Astrocyte (in vitro differentiated cells and primary cell): ENCODE measurements around the gene CBX8.

ENCODE experiments used
- CTCF ChIP-seq: IDR thresholded peaks from 2 replicates; pipeline ENCODE4 v1.5.1; 2011; ENCODE audit warnings: low read depth, mild to moderate bottlenecking, inconsistent platforms, low read length, moderate library complexity; ENCODE audit not compliant: insufficient read depth
- EZH2 ChIP-seq: IDR thresholded peaks from 2 replicates; pipeline ENCODE4 v1.6.1; 2012; ENCODE audit warnings: mild to moderate bottlenecking, low read length, inconsistent platforms; ENCODE audit not compliant: insufficient read depth

GRCh38 chr17:79809530-79810129 is 12.8 kb upstream of the CBX8 start:
- TF ChIP-seq CTCF (no peak), EZH2 (no peak)
